ENCODE data around the gene CCDC136. TPM values are rescaled to one million over a fixed set of nuclear protein-coding genes. Genes with fewer than 3 reads are reported as not detected.

CCDC136 gene
- total RNA-seq, 4 donors from 2014 or later: 4.5 to 12.4 (median 7.2) TPM

DNA sequence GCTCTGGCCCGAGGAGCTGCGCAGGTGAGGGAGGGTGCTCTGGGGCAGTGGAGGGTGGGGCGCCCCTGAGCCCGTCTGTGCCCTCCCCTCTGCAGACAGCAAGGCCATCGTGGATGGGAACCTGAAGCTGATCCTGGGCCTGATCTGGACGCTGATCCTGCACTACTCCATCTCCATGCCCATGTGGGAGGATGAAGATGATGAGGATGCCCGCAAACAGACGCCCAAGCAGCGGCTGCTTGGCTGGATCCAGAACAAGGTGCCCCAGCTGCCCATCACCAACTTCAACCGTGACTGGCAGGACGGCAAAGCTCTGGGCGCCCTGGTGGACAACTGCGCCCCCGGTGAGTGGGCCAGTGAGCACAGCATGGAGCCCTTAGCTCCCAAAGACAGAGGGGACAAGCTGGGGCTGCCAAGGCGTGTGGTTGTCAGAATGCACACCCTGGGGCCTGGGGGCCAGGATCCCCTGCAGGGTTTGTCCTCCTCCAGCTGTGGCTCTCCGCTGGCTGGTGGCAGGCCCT lies 43.5 kb downstream of the CCDC136 start:
- TF ChIP-seq EP300 (IDR thresholded peaks at IDR 0.05): no peak
- TF ChIP-seq, protein P1, sequence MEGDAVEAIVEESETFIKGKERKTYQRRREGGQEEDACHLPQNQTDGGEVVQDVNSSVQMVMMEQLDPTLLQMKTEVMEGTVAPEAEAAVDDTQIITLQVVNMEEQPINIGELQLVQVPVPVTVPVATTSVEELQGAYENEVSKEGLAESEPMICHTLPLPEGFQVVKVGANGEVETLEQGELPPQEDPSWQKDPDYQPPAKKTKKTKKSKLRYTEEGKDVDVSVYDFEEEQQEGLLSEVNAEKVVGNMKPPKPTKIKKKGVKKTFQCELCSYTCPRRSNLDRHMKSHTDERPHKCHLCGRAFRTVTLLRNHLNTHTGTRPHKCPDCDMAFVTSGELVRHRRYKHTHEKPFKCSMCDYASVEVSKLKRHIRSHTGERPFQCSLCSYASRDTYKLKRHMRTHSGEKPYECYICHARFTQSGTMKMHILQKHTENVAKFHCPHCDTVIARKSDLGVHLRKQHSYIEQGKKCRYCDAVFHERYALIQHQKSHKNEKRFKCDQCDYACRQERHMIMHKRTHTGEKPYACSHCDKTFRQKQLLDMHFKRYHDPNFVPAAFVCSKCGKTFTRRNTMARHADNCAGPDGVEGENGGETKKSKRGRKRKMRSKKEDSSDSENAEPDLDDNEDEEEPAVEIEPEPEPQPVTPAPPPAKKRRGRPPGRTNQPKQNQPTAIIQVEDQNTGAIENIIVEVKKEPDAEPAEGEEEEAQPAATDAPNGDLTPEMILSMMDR (IDR thresholded peaks at IDR 0.05): no peak
- no peak for TF ChIP-seq POLR2A (IDR thresholded peaks at IDR 0.05)
- WGBS, 2 donors: 90 to 94% methylated on average over 9 to 14 of the region's 16 CpGs
- H3K27ac ChIP-seq: no peak overlapping the region
- H3K9me3 ChIP-seq: no peaks in the 10 kb centered on the region
- peaks cover 0 to 45% (median 29%) of the 10 kb centered on the region in 4 donors for H3K4me1 ChIP-seq
- peaks cover 0 to 13% (median 0%) of the 10 kb centered on the region in 3 donors for H3K36me3 ChIP-seq
- H3K27me3 ChIP-seq: peaks cover 0 to 26% of the 10 kb centered on the region in 2 donors
- no peak overlapping the region for H3K4me3 ChIP-seq
- DNase-seq (ENCODE audit: low spot score in 2 of 2): no peak

GRCh38 chr7:128835790-128836641 lies 44.2 kb downstream of the CCDC136 start:
- no peaks in the 10 kb centered on the region for H3K9me3 ChIP-seq
- no peak for DNase-seq (ENCODE audit: low spot score in 2 of 2)
- peaks cover 0 to 15% (median 0%) of the 10 kb centered on the region in 3 donors for H3K36me3 ChIP-seq
- no peak overlapping the region for H3K27ac ChIP-seq
- H3K4me3 ChIP-seq: no peak overlapping the region
- TF ChIP-seq POLR2A (IDR thresholded peaks at IDR 0.05): no peak
- TF ChIP-seq, protein P1 (IDR thresholded peaks at IDR 0.05): no peak
- H3K4me1 ChIP-seq: peaks cover 0 to 38% (median 22%) of the 10 kb centered on the region in 4 donors
- H3K27me3 ChIP-seq: peaks cover 0 to 18% of the 10 kb centered on the region in 2 donors
- WGBS, 2 donors: 49 to 66% methylated on average over 10 to 14 of the region's 14 CpGs

DNA sequence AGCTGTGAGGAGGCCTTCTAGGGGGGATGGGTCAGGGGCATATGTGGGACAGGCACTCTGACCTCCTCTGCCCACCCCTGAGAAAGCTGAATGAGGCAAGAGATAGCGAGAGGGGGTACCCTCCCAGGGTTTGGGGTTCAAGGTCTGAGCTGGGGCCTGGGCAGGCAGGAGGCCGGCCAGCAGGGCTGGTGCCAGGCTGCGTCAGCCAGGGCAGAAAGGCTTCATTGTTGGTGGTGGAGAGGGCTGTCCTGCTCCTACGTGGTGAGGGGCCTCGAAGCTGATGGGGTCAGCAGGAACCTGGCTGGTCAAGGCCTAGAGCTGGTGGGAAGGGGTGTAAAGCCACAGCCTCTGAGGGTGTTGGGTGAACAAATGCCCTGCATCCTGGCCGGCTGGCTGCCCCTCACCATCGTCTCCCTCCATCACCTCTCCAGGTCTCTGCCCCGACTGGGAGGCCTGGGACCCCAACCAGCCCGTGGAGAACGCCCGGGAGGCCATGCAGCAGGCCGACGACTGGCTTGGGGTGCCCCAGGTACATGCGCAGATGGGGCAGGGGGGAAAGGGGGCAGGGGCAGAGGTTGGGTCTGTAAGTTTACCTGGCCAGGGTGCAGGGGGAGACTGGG lies 45.1 kb downstream of the CCDC136 start:
- DNase-seq (ENCODE audit: low spot score in 2 of 2): no peak
- Histone ChIP-seq H3K9me3 (no peaks in the 10 kb centered on the region), H3K36me3 (peaks cover 0 to 18% (median 0%) of the 10 kb centered on the region in 3 donors), H3K4me1 (peaks cover 0 to 30% (median 15%) of the 10 kb centered on the region in 4 donors), H3K4me3 (no peak overlapping the region), H3K27me3 (peaks cover 0 to 10% of the 10 kb centered on the region in 2 donors), H3K27ac (no peak overlapping the region)
- WGBS, 2 donors: 65 to 74% methylated on average over 14 of the region's 14 CpGs
- TF ChIP-seq EP300 (IDR thresholded peaks at IDR 0.05) (no peak), POLR2A (IDR thresholded peaks at IDR 0.05) (no peak)
- TF ChIP-seq, protein P1 (IDR thresholded peaks at IDR 0.05): no peak

- Histone ChIP-seq H3K27me3 (peaks cover 0 to 3% of the 10 kb centered on the region in 2 donors), H3K36me3 (peaks cover 0 to 21% (median 0%) of the 10 kb centered on the region in 3 donors), H3K27ac (no peak overlapping the region), H3K9me3 (no peaks in the 10 kb centered on the region), H3K4me3 (no peak overlapping the region), H3K4me1 (peaks cover 0 to 23% (median 10%) of the 10 kb centered on the region in 4 donors)
- no peak for DNase-seq (ENCODE audit: low spot score in 2 of 2)
- no peak for TF ChIP-seq EP300 (IDR thresholded peaks at IDR 0.05)
- TF ChIP-seq, protein P1 (IDR thresholded peaks at IDR 0.05): no peak
- no peak for TF ChIP-seq POLR2A (IDR thresholded peaks at IDR 0.05)
- 81 to 90% methylated on average over 8 to 16 of the region's 16 CpGs for WGBS, 2 donors
Measured at GRCh38 chr7:128837521-128837921, 45.8 kb downstream of the CCDC136 start.

Data from tibial nerve (tissue), 4 donors.